ENCODE measurements around the gene BSPRY.

Gene BSPRY

GRCh38 chr9:113345671-113346070 lies 3.7 kb upstream of the BSPRY start:
- in situ Hi-C loops (cut with MboI; ENCODE audit: low pct_unique_long_range_greater_than_20kb, low sequenced_read_pairs, unreplicated experiment), result no loop called here
- no peak for TF ChIP-seq CTCF (IDR thresholded peaks at IDR 0.05; ENCODE audit: extremely low read depth, insufficient read depth, missing control alignments)
- DNase-seq (ENCODE audit: low spot score), result no peak

GRCh38 chr9:113348437-113348836 lies 904 bp upstream of the BSPRY start:
- no peak for DNase-seq (ENCODE audit: low spot score)
- TF ChIP-seq CTCF (IDR thresholded peaks at IDR 0.05; ENCODE audit: extremely low read depth, insufficient read depth, missing control alignments), result no peak
- in situ Hi-C loops (cut with MboI; ENCODE audit: low pct_unique_long_range_greater_than_20kb, low sequenced_read_pairs, unreplicated experiment), result no loop called here

GRCh38 chr9:113349066-113349444 lies 286 bp upstream of the BSPRY start:
- no peak for TF ChIP-seq CTCF (IDR thresholded peaks at IDR 0.05; ENCODE audit: extremely low read depth, insufficient read depth, missing control alignments)
- no peak for DNase-seq (ENCODE audit: low spot score)
- in situ Hi-C loops (cut with MboI; ENCODE audit: low pct_unique_long_range_greater_than_20kb, low sequenced_read_pairs, unreplicated experiment), result no loop called here

GRCh38 chr9:113350107-113350661 lies 843 bp downstream of the BSPRY start:
- in situ Hi-C loops (cut with MboI; ENCODE audit: low pct_unique_long_range_greater_than_20kb, low sequenced_read_pairs, unreplicated experiment), result no loop called here
- TF ChIP-seq CTCF (IDR thresholded peaks at IDR 0.05; ENCODE audit: extremely low read depth, insufficient read depth, missing control alignments), result no peak
- DNase-seq (ENCODE audit: low spot score), result peak; percentile 39

GRCh38 chr9:113350937-113351336 lies 1.6 kb downstream of the BSPRY start:
- TF ChIP-seq CTCF (IDR thresholded peaks at IDR 0.05; ENCODE audit: extremely low read depth, insufficient read depth, missing control alignments), result no peak
- in situ Hi-C loops (cut with MboI; ENCODE audit: low pct_unique_long_range_greater_than_20kb, low sequenced_read_pairs, unreplicated experiment), result no loop called here
- DNase-seq (ENCODE audit: low spot score), result peak; percentile 59

- TF ChIP-seq CTCF (IDR thresholded peaks at IDR 0.05; ENCODE audit: extremely low read depth, insufficient read depth, missing control alignments), result no peak
- in situ Hi-C loops (cut with MboI; ENCODE audit: low pct_unique_long_range_greater_than_20kb, low sequenced_read_pairs, unreplicated experiment), result no loop called here
- no peak for DNase-seq (ENCODE audit: low spot score)
Measured at GRCh38 chr9:113352006-113352405, 2.7 kb downstream of the BSPRY start.

GRCh38 chr9:113352411-113352810 lies 3.1 kb downstream of the BSPRY start:
- no peak for TF ChIP-seq CTCF (IDR thresholded peaks at IDR 0.05; ENCODE audit: extremely low read depth, insufficient read depth, missing control alignments)
- no peak for DNase-seq (ENCODE audit: low spot score)
- in situ Hi-C loops (cut with MboI; ENCODE audit: low pct_unique_long_range_greater_than_20kb, low sequenced_read_pairs, unreplicated experiment), result no loop called here

All from GM13977 (cell line).